Left renal pelvis (tissue), 4 donors: ENCODE measurements around the gene PIP4K2A. TPM values are rescaled to one million over a fixed set of nuclear protein-coding genes. Genes with fewer than 3 reads are reported as not detected.

Source experiments
- DNase-seq, 4 donors: peaks; one replicate each; pipeline ENCODE4 v3.0.0-alpha.2; 2013; ENCODE audit warnings: low read depth in 4 of 4, low spot score in 3 of 4
- polyA plus RNA-seq, 4 donors: library from polyadenylated mRNA; unstranded; fragments of 120-200 nt; gene quantifications; one replicate each; pipeline ENCODE4 v1.2.1, GENCODE V29; 2013; ENCODE audit not compliant: insufficient read length in 4 of 4

The PIP4K2A gene
- polyA plus RNA-seq, 4 donors, result 22.6 to 30.6 (median 28.8) TPM

GRCh38 chr10:22623633-22624253 lies 90.6 kb downstream of the PIP4K2A start:
- DNase-seq, result no peak

GRCh38 chr10:22622242-22622806 lies 92.1 kb downstream of the PIP4K2A start:
- DNase-seq, result no peak

DNA sequence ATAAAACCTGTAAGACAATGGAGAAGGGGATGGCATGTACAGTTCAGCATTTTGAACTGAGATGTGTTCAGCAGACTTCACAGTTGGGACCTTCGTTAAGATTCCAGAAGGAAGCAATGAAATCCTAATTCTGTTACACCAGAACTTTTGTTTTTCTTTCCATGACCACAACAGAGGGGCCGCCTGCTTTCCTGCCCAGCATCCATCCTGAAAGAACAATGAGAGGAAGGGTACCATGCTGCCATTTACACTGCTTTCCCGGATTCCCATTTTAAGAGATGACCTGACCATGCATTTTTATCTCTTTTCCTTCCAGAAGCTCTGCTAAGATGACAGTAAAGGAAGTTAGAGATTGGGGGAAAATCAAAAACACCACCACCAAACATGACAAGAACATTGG lies 92.7 kb downstream of the PIP4K2A start:
- DNase-seq, result no peak

- no peak for DNase-seq
Observed at GRCh38 chr10:22620929-22621328, 93.4 kb downstream of the PIP4K2A start.

- DNase-seq, result no peak
Observed at GRCh38 chr10:22620140-22620857, 94.1 kb downstream of the PIP4K2A start.

DNA sequence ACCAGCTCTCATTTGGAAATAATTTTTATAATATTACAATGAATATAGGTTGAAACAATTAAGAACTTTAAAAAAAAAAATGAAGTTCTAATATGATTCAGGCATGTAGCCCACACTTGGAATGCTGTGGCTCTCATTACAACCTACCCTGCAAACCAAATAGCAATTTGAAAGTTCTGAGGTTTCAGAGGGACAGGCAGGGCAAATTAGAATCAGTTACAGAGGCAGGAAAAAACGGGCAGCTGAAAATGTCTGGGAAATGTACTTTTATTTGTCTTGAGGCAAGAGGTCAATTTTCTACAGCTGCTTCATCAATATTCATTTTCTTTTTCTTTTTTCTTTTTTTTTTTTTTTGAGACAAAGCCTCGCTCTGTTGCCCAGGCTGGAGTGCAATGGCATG lies 95.3 kb downstream of the PIP4K2A start:
- no peak for DNase-seq

- no peak for DNase-seq
Observed at GRCh38 chr10:22618078-22618785, 96.1 kb downstream of the PIP4K2A start.

- no peak for DNase-seq
Observed at GRCh38 chr10:22617516-22617915, 96.9 kb downstream of the PIP4K2A start.

DNA sequence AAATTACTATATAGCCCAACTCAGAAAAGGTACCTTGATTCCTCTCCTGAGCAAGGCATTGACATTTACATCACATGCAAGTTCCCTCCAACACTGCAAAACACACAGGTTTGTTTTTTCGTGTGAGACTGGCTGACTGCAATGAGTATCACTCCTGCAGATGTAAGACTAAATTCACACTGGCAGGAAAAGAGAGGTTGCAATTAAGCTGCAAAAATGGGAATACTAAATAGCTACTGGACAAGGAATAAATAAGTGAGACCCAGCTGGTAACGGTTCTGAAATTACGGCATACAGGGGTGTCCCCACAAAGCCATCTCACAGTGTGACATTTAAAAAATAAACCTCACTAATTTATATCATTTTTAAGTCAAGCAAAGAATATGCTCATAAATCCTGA lies 97.3 kb downstream of the PIP4K2A start:
- DNase-seq, result no peak

DNA sequence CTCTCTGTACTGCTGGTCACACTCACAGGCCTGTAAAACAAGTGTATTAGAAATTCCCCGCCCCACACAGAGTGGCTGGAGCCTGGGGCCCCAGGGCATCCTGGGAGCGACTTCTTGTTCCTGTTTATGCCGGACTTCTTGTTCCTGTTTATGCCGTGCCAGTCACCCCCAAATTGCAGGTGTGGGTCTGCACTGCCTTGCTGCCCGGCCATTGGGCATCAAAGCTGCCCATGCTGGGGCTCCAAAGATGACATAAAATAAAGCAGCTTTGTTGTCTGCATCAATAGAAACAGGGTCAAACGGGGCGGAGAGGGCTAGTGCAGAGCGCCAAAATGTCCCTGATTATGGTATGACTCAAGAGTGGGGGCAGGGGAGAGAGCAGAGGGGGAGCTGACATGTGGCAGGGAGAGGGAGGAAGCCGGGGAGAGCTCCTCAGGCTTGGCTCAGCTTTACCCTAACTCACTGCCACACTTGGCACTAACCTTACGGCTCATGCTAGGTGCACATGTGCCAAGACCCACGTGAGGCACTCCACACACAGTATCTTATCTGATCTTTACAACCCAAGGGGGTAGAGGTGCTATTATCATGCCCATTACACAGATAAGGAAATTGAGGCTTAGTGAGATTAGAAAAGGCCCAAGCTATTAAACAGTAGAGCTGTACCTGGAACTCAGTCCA lies 98.4 kb downstream of the PIP4K2A start:
- no peak for DNase-seq

DNA sequence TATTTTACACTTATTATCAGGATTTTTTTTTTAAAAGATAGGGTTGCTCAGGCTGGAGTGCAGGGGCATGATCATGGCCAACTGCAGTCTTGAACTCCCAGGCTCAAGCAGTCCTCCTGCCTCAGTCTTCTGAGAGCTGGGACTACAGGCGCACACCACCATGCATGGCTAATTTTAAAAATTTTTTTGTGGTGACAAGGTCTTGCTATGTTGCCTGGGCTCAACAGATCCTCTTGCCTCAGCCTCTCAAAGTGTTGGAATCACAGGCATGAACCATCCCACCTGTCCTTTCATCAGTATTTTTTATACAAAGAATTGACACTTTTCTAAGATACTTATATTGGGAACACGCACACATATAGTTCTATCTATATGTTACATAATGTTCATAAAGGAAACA lies 99.3 kb downstream of the PIP4K2A start:
- no peak for DNase-seq

DNA sequence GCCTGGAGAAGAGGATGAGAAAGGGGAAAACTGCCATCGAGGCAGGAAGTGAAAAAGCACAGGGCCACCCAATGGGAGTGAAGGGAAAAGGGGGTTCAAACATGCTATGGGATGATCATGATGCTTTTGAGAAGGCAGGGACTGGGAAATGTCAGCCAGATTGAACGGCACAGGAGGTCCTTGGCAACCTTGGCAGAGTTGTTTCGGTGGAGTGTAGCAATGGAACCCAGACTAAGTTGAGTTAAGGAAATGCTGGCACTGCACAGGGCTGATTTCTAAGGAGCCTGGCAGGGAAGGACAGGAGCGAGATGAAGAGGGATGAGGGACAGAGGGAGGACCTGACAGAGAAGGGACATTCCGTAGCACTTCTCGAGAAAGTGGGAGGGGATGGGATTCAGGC lies 101.4 kb downstream of the PIP4K2A start:
- no peak for DNase-seq

- DNase-seq, result no peak
Observed at GRCh38 chr10:22612318-22612717, 102.1 kb downstream of the PIP4K2A start.

GRCh38 chr10:22611425-22612115 lies 102.8 kb downstream of the PIP4K2A start:
- no peak for DNase-seq

DNA sequence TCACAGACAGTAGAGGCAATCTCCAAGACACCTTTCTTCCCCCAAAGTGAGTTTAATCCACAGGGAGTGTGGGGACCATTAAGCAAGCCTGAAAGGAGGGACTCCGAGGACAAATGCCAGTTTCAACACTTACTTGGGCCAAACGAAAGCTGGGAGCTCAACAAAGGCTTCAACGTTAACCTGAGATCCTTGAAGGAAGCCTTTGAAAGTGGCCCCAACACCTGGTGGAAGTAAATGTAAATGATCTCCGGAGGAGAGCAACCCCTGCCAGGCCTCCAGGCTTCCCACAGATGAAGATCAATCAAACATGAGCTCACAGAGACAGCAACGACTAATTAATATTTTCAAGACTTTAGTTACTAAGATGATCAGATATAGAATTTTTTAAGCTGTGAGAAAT lies 103.8 kb downstream of the PIP4K2A start:
- no peak for DNase-seq

DNA sequence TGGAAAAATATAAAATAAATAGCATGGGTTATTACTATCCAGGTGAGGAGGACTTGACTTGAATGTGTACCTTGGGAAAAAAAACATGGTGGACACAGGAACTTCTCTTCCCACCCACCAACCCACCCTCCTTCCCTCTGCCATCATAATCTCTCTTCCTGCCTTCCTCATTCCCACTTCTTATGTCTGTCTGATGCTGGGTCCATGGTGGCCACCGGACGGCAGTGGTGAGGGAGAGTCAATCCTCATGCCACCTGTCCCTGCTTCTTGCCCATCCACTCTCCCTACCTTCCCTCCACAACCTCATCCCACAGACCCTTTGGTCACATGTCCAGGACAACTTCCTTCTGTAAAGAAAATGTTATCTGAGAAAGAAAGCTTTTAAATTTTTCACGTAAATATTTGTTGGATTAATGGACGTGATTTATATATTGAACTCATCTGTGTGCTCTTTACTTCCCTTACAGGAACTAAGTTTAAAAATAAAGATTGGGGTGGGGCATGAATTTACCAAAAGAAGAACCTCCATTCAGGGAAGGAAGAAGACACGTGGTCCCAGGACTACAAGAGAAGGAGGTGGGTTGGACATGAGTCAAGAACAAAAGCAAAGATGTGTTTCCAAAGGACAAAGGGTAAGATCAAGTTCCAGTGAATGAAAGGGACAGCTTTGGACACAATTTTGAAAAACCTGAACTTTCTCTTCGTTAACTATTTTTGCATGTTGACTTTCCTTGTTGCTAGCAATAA lies 104.5 kb downstream of the PIP4K2A start:
- no peak for DNase-seq

- no peak for DNase-seq
Observed at GRCh38 chr10:22609251-22609650, 105.1 kb downstream of the PIP4K2A start.

- no peak for DNase-seq
Observed at GRCh38 chr10:22607261-22607660, 107.1 kb downstream of the PIP4K2A start.

DNA sequence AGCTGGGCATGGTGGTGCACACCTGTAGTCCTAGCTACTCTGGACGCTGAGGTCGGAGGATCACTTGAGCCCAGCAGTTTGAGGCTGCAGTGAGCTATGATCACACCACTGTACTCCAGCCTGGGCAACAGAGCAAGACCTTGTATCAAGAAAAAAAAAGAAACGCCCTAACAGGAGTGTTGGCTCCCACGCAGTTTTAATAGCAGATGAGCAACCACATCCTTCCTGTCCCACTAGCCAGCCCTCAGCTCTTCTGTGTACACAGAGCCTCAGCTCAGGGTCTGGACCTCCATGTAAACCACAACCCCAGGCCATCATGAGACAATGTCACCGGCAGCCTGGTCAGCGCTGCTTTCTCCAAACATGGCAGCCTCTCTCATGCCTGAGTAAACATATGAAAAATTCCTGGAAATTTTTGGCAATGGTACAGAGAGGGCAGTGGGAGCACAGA lies 108.2 kb downstream of the PIP4K2A start:
- DNase-seq, result no peak

GRCh38 chr10:22605168-22605567 lies 109.2 kb downstream of the PIP4K2A start:
- no peak for DNase-seq
